HG02642 (cell line): Measurements from ENCODE around the gene SLC22A23.
A peak's percentile ranks its signal among the peaks of the same experiment; 100 is the strongest.
"Not testable (repeated sequence)": the region's sequence is repeated elsewhere in the genome, so short reads cannot be mapped to it uniquely, and the experiment has no call there.

Experiments
- ATAC-seq: cut with Tn5 transposase; IDR thresholded peaks from one replicate; pipeline ENCODE4 v1.9.1; 2021; ENCODE audit warnings: mild to moderate bottlenecking; ENCODE audit not compliant: unreplicated experiment, poor library complexity

SLC22A23 gene

GRCh38 chr6:3261518-3261820, 195.4 kb downstream of the SLC22A23 start:
- no peak for ATAC-seq

GRCh38 chr6:3260772-3261517, 195.9 kb downstream of the SLC22A23 start:
- ATAC-seq = no peak

GRCh38 chr6:3260296-3260695, 196.6 kb downstream of the SLC22A23 start:
- ATAC-seq = no peak

- ATAC-seq = peak; percentile 26
Measured at GRCh38 chr6:3259491-3259958, 197.3 kb downstream of the SLC22A23 start.

- peak; percentile 75 for ATAC-seq
Measured at GRCh38 chr6:3258720-3259490, 197.9 kb downstream of the SLC22A23 start, which contains the start of gene PSMG4. TSS of gene PSMG4 (plus strand) at chr6:3258947. CDS start at chr6:3259023, 76 bp downstream.

- no peak for ATAC-seq
Measured at GRCh38 chr6:3258201-3258600, 198.6 kb downstream of the SLC22A23 start.

- no peak for ATAC-seq
Measured at GRCh38 chr6:3253597-3253961, 203.3 kb downstream of the SLC22A23 start.

GRCh38 chr6:3252861-3253596, 203.8 kb downstream of the SLC22A23 start:
- ATAC-seq = no peak

GRCh38 chr6:3252369-3252768, 204.5 kb downstream of the SLC22A23 start:
- ATAC-seq = no peak

GRCh38 chr6:3251462-3252314, 205.2 kb downstream of the SLC22A23 start:
- peak; percentile 80 for ATAC-seq

GRCh38 chr6:3250231-3250675, 206.6 kb downstream of the SLC22A23 start:
- no peak for ATAC-seq

- no peak for ATAC-seq
Measured at GRCh38 chr6:3249821-3250220, 207.0 kb downstream of the SLC22A23 start.

- ATAC-seq = no peak
Measured at GRCh38 chr6:3247255-3248146, 209.3 kb downstream of the SLC22A23 start.

GRCh38 chr6:3245216-3245615, 211.6 kb downstream of the SLC22A23 start:
- no peak for ATAC-seq

- ATAC-seq = not testable (repeated sequence)
Measured at GRCh38 chr6:3244832-3245161, 212.1 kb downstream of the SLC22A23 start.

- ATAC-seq = no peak
Measured at GRCh38 chr6:3244003-3244831, 212.6 kb downstream of the SLC22A23 start.

- ATAC-seq = no peak
Measured at GRCh38 chr6:3242768-3243167, 214.1 kb downstream of the SLC22A23 start.

GRCh38 chr6:3241745-3242144, 215.1 kb downstream of the SLC22A23 start:
- not testable (repeated sequence) for ATAC-seq
